Mesendoderm (in vitro differentiated cells): Measurements from ENCODE around the gene CRACR2A.
A peak's percentile ranks its signal among the peaks of the same experiment; 100 is the strongest.

ENCODE experiments used
- DNase-seq: peaks from one replicate; pipeline ENCODE4 v3.0.0; 2013
- H2AK5ac ChIP-seq: 2 replicates; pipeline ENCODE4 v1.6.1; 2013; ENCODE audit warnings: low read length, inconsistent platforms
- H2BK120ac ChIP-seq: 2 replicates; pipeline ENCODE4 v1.6.1; 2013; ENCODE audit warnings: low read depth, mild to moderate bottlenecking, low read length, moderate library complexity, mixed read lengths
- H2BK15ac ChIP-seq: replicated peaks from 2 replicates; pipeline ENCODE4 v1.6.1; 2013; ENCODE audit warnings: low read depth, mild to moderate bottlenecking, moderate library complexity
- H2BK5ac ChIP-seq: 2 replicates; pipeline ENCODE4 v1.6.1; 2013; ENCODE audit warnings: low read length, inconsistent platforms
- H3K18ac ChIP-seq: 2 replicates; pipeline ENCODE4 v1.6.1; 2013; ENCODE audit warnings: mild to moderate bottlenecking, low read length, mixed read lengths
- H3K23ac ChIP-seq: one replicate; pipeline ENCODE4 v1.6.1; 2013; ENCODE audit warnings: low read length
- H3K27ac ChIP-seq: 2 replicates; pipeline ENCODE4 v1.5.1; 2013; ENCODE audit warnings: low read depth, mild to moderate bottlenecking, inconsistent platforms, low read length, moderate library complexity
- H3K27me3 ChIP-seq: 2 replicates; pipeline ENCODE4 v1.6.1; 2013; ENCODE audit warnings: low read length, control low read depth, mild to moderate bottlenecking, inconsistent platforms; ENCODE audit not compliant: insufficient read depth, poor library complexity
- H3K36me3 ChIP-seq: 2 replicates; pipeline ENCODE4 v1.6.1; 2013; ENCODE audit warnings: low read length, inconsistent platforms; ENCODE audit not compliant: control insufficient read depth, insufficient read depth
- H3K4ac ChIP-seq: one replicate; pipeline ENCODE4 v1.6.1; 2013; ENCODE audit warnings: low read depth, mild to moderate bottlenecking, low read length, moderate library complexity
- H3K4me1 ChIP-seq: 2 replicates; pipeline ENCODE4 v1.6.1; 2013; ENCODE audit warnings: low read depth, low read length, inconsistent platforms; ENCODE audit not compliant: control insufficient read depth
- H3K4me2 ChIP-seq: 2 replicates; pipeline ENCODE4 v1.6.1; 2013; ENCODE audit warnings: low read length
- H3K4me3 ChIP-seq: 2 replicates; pipeline ENCODE4 v1.5.1; 2013; ENCODE audit warnings: mild to moderate bottlenecking, low read length
- H3K56ac ChIP-seq: one replicate; pipeline ENCODE4 v1.6.1; 2013; ENCODE audit warnings: low read length
- H3K79me1 ChIP-seq: 2 replicates; pipeline ENCODE4 v1.6.1; 2013; ENCODE audit warnings: low read length, inconsistent platforms
- H3K79me2 ChIP-seq: 2 replicates; pipeline ENCODE4 v1.6.1; 2013; ENCODE audit warnings: mild to moderate bottlenecking, low read length; ENCODE audit not compliant: control insufficient read depth, insufficient read depth
- H3K9ac ChIP-seq: 2 replicates; pipeline ENCODE4 v1.6.1; 2013; ENCODE audit warnings: low read length, inconsistent platforms
- H4K5ac ChIP-seq: one replicate; pipeline ENCODE4 v1.6.1; 2013; ENCODE audit warnings: low read length
- H4K8ac ChIP-seq: one replicate; pipeline ENCODE4 v1.6.1; 2013; ENCODE audit warnings: low read depth, mild to moderate bottlenecking, control low read depth, low read length, moderate library complexity
- WGBS: extraction: QIAGEN DNeasy Blood & Tissue Kit; methylation state at CpG from one replicate; pipeline ENCODE4 v1.1.7; 2013; ENCODE audit warnings: low lambda C conversion rate, missing lambda C conversion rate; ENCODE audit not compliant: insufficient coverage; ENCODE audit errors: extremely low coverage; 5-methylcytosine and 5-hydroxymethylcytosine counted together

CRACR2A gene

DNA sequence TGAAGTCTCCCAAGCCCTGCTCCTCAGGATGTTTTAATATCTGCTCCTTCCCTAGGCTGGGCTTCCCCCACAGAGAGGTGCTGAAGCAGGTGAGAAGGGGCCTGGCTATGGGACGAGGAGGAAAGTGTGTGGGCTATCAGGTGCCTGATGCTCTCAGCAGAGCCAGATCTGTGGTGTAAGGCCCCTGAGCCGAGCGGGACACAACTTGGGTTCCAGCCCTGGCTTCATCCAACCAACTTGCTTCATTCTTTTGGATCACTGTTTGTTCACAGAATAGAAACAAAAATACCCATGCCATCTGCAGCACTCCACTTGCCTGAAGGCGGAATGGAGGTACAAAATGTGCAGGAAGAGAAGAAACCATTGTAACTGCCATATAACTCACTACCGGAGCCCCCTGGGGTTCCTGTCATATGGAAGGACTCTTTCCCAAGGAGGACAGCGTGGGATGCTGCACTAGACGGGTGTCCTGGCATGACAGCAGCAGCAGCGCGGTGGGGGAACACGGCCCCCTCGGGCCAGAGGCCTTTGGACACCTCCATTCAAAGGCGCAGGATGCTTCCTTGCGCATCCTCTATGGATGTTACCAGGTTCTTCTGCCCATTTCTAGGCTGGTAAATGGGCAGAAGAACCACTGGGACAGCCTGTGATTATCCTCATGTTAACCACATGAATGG lies 95.8 kb downstream of the CRACR2A start:
- no peaks in the 10 kb centered on the region for H3K79me1 ChIP-seq
- no peak overlapping the region for H3K56ac ChIP-seq
- H3K36me3 ChIP-seq: no peaks in the 10 kb centered on the region
- H3K27me3 ChIP-seq: no peaks in the 10 kb centered on the region
- no peak overlapping the region for H3K4ac ChIP-seq
- no peak overlapping the region for H4K8ac ChIP-seq
- H3K79me2 ChIP-seq: no peaks in the 10 kb centered on the region
- no peak overlapping the region for H4K5ac ChIP-seq
- H2BK5ac ChIP-seq: no peak overlapping the region
- no peak overlapping the region for H3K18ac ChIP-seq
- no peak for DNase-seq
- no peak overlapping the region for H3K4me2 ChIP-seq
- no peak overlapping the region for H2BK120ac ChIP-seq
- H3K27ac ChIP-seq: no peak overlapping the region
- H2AK5ac ChIP-seq: no peak overlapping the region
- no peak overlapping the region for H2BK15ac ChIP-seq
- H3K9ac ChIP-seq: no peak overlapping the region
- H3K23ac ChIP-seq: no peak overlapping the region
- WGBS: no CpG with 5 or more reads among the region's 13 CpGs
- H3K4me3 ChIP-seq: no peak overlapping the region
- no peaks in the 10 kb centered on the region for H3K4me1 ChIP-seq

- Histone ChIP-seq H3K4me1 (no peaks in the 10 kb centered on the region), H4K8ac (no peak overlapping the region), H4K5ac (no peak overlapping the region), H3K79me1 (no peaks in the 10 kb centered on the region), H2AK5ac (no peak overlapping the region), H3K79me2 (no peaks in the 10 kb centered on the region), H3K27ac (no peak overlapping the region), H2BK15ac (no peak overlapping the region), H3K9ac (no peak overlapping the region), H3K56ac (no peak overlapping the region), H3K23ac (no peak overlapping the region), H3K27me3 (no peaks in the 10 kb centered on the region), H2BK120ac (no peak overlapping the region), H3K4me3 (no peak overlapping the region), H2BK5ac (no peak overlapping the region), H3K36me3 (no peaks in the 10 kb centered on the region), H3K4me2 (no peak overlapping the region), H3K4ac (no peak overlapping the region), H3K18ac (no peak overlapping the region)
- peak; percentile 64 for DNase-seq
- WGBS: no CpG with 5 or more reads among the region's 4 CpGs
Measured at GRCh38 chr12:3655328-3655900, 97.5 kb downstream of the CRACR2A start.

DNA sequence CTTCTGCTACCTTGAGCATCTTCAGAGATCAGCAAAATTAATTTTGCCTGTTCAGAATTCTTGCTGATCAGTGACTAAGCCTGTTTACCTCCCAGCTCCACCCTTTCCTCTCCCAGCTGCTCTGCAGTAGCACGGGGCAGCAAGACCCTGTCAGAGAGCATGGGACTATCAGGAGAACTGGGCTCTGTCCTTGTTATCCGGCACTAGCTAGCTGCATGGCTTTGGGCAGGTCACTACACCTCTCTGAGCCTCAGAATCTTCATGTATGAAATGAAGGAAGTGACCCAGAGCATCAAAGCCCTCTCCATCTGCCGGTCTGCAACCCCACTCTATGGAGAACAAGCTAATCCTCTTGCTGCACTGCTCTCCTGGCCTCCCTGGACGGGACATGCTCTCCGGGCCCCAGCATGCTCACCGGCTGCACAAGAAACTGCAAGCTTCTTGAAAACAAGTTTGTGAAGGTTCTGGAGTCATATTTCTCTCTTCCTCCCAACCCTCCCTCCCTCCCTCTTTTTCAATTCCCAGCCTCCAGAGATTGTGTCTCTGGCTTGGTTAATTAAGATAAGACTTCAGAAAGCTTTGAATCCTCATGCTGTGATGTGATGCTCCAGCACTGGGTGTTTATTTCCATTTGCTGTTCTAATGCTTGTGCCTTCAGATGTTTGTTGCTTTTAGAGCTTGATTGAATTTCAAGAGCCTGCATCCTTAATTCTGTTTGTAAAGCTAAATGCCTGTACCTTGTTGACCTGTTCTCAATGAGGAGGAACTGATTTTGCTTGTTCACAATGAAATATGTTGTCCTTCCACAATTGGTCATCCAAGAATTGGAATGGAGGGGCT lies 101.1 kb downstream of the CRACR2A start:
- Histone ChIP-seq H3K27ac (no peak overlapping the region), H4K8ac (no peak overlapping the region), H2BK5ac (no peak overlapping the region), H3K27me3 (no peaks in the 10 kb centered on the region), H2AK5ac (no peak overlapping the region), H3K4me3 (no peak overlapping the region), H3K4me2 (no peak overlapping the region), H3K56ac (no peak overlapping the region), H3K9ac (no peak overlapping the region), H3K18ac (no peak overlapping the region), H3K36me3 (no peaks in the 10 kb centered on the region), H3K23ac (no peak overlapping the region), H3K79me1 (no peaks in the 10 kb centered on the region), H4K5ac (no peak overlapping the region), H3K79me2 (no peaks in the 10 kb centered on the region), H2BK15ac (no peak overlapping the region), H3K4me1 (no peaks in the 10 kb centered on the region), H3K4ac (no peak overlapping the region), H2BK120ac (no peak overlapping the region)
- DNase-seq: peak; percentile 65
- WGBS: no CpG with 5 or more reads among the region's 6 CpGs

DNA sequence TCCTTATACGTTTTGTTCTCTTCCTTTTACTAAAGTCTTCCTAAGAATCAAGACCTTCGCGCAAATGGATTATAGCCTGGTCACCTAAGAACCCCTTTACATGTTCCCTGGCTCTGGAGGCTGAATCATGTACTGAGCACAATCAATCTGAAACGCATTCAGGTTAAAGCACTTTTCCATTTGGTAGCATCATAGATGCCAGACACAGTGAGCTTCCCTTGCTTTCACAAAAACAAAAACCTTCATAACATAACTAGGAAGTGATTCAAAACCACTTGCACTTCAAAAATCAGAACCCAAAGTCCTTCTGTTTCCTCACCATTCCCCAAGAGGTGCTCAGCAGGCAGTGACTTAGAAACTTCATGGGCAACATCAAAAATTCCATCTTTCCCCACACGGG lies 105.4 kb downstream of the CRACR2A start:
- Histone ChIP-seq H2BK5ac (no peak overlapping the region), H3K56ac (no peak overlapping the region), H3K36me3 (no peaks in the 10 kb centered on the region), H3K4ac (no peak overlapping the region), H3K27me3 (no peaks in the 10 kb centered on the region), H4K5ac (no peak overlapping the region), H2BK120ac (no peak overlapping the region), H2BK15ac (no peak overlapping the region), H3K79me1 (no peaks in the 10 kb centered on the region), H3K4me3 (no peak overlapping the region), H4K8ac (no peak overlapping the region), H3K4me2 (no peak overlapping the region), H3K79me2 (no peaks in the 10 kb centered on the region), H3K23ac (no peak overlapping the region), H3K9ac (no peak overlapping the region), H2AK5ac (no peak overlapping the region), H3K4me1 (no peaks in the 10 kb centered on the region), H3K27ac (no peak overlapping the region), H3K18ac (no peak overlapping the region)
- no peak for DNase-seq
- WGBS: no CpG with 5 or more reads among the region's 5 CpGs

DNA sequence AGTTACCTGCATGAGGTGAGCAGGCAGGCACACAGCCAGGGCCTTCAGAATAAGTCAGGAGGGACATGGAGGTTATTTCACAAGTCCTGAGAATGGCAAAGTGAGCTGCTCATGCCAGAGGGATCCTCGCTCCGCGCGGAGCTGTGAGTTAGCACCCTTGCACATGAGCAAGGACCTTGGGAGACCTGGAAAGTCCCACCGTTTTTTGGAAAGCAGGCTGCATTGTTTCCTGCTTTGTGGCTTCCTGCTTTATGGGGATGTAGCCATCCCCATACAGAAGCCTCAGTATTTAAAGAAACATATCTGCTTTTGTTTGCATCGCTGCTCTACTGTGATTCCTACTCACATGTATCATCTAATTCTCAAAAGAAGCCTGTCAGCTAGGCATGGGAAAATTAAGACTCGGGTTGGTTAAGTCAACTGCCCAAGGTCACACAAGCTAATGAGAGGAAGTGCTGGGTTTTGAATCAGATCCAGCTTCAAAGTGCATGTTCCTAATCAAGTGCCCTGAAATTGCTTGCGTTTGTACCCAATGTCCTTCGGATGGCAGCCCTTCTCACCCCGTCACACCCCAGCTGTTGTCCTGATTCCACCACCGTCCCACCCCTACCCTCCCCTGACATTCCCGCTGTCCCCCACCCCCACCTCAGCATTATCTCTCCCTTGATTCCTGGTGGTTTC lies 106.2 kb downstream of the CRACR2A start:
- no peak overlapping the region for H3K56ac ChIP-seq
- H3K18ac ChIP-seq: no peak overlapping the region
- H3K27ac ChIP-seq: no peak overlapping the region
- no peak overlapping the region for H2BK15ac ChIP-seq
- H3K79me2 ChIP-seq: no peaks in the 10 kb centered on the region
- peak; percentile 33 for DNase-seq
- H4K5ac ChIP-seq: no peak overlapping the region
- H3K4me1 ChIP-seq: no peaks in the 10 kb centered on the region
- H2BK120ac ChIP-seq: no peak overlapping the region
- H2AK5ac ChIP-seq: no peak overlapping the region
- H3K4ac ChIP-seq: no peak overlapping the region
- no peaks in the 10 kb centered on the region for H3K27me3 ChIP-seq
- no peak overlapping the region for H2BK5ac ChIP-seq
- no peaks in the 10 kb centered on the region for H3K79me1 ChIP-seq
- no CpG with 5 or more reads among the region's 12 CpGs for WGBS
- H3K4me3 ChIP-seq: no peak overlapping the region
- no peak overlapping the region for H4K8ac ChIP-seq
- H3K36me3 ChIP-seq: no peaks in the 10 kb centered on the region
- no peak overlapping the region for H3K4me2 ChIP-seq
- H3K23ac ChIP-seq: no peak overlapping the region
- H3K9ac ChIP-seq: no peak overlapping the region
